RWPE2 (cell line): Measurements from ENCODE around the gene BIK.

ENCODE experiments used
- ATAC-seq: fragments of 200-7000 bp; cut with Tn5 transposase; 3 replicates; pipeline ENCODE4 v1.9.1; 2021; ENCODE audit warnings: low read depth
- DNase-seq: peaks from one replicate; pipeline ENCODE4 v3.0.0-alpha.2; 2020; ENCODE audit warnings: low spot score
- H3K27ac ChIP-seq: fragments of 450-650 bp; 2 replicates; pipeline ENCODE4 v1.5.1; 2017; ENCODE audit warnings: mild to moderate bottlenecking; ENCODE audit not compliant: poor library complexity, severe bottlenecking
- H3K27me3 ChIP-seq: fragments of 250-450 bp; sonication (Bioruptor Pico); 2 replicates; pipeline ENCODE4 v1.5.1; 2021; ENCODE audit warnings: mild to moderate bottlenecking, moderate library complexity; ENCODE audit not compliant: insufficient read depth, poor library complexity, severe bottlenecking
- H3K36me3 ChIP-seq: fragments of 250-450 bp; sonication (Bioruptor Pico); 2 replicates; pipeline ENCODE4 v1.5.1; 2020; ENCODE audit warnings: low read depth, mild to moderate bottlenecking, moderate library complexity
- H3K4me1 ChIP-seq: fragments of 250-450 bp; sonication (Bioruptor Pico); 2 replicates; pipeline ENCODE4 v1.5.1; 2021; ENCODE audit warnings: mild to moderate bottlenecking, moderate library complexity; ENCODE audit not compliant: insufficient read depth, poor library complexity, severe bottlenecking
- H3K4me3 ChIP-seq: fragments of 250-450 bp; sonication (Bioruptor Pico); 2 replicates; pipeline ENCODE4 v1.5.1; 2021; ENCODE audit warnings: mild to moderate bottlenecking, moderate library complexity; ENCODE audit not compliant: severe bottlenecking
- H3K9me3 ChIP-seq: fragments of 250-450 bp; sonication (Bioruptor Pico); 2 replicates; pipeline ENCODE4 v1.5.1; 2021; ENCODE audit warnings: mild to moderate bottlenecking, moderate library complexity; ENCODE audit not compliant: severe bottlenecking
- TF ChIP-seq, protein P1 (sequence below): fragments of 450-650 bp; IDR thresholded peaks from one replicate; pipeline ENCODE4 v1.5.1; 2017; ENCODE audit warnings: mild to moderate bottlenecking, moderate library complexity; ENCODE audit not compliant: poor library complexity, severe bottlenecking

Gene BIK, protein sequence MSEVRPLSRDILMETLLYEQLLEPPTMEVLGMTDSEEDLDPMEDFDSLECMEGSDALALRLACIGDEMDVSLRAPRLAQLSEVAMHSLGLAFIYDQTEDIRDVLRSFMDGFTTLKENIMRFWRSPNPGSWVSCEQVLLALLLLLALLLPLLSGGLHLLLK

DNA sequence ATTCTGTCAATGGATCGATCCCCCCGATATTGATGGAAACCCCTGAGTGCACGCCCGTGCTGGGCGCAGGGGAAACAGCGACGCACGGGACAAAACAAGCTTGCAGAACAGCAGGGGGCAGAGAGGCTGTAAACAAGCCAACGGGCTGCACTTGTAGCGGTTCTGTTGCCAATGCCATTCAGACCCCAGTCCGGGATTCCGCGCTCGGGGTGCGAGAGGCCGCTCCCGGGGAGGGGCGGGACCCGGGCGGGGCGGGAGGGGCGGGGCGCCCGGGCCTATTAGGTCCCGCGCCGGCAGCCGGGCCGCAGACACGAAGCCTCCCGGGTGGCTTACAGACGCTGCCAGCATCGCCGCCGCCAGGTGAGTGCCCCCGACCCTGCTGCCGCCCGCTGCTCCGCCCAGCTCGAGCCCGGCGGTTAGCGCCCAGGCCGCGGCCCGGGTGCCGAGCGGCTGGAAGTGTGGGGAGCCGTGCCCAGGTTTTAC is at the start of gene BIK:
TSS of gene BIK (plus strand) at position 307 of the 483 bp plus-strand sequence. CDS start 13,273 bp downstream, outside the sequence.
- peak within 1 kb of the TSS; percentile 52 for H3K4me3 ChIP-seq
- H3K27me3 ChIP-seq = peaks cover 11% of the 10 kb centered on the region
- peak; percentile 64 for ATAC-seq
- no peaks in the 10 kb centered on the region for H3K36me3 ChIP-seq
- TF ChIP-seq, protein P1, sequence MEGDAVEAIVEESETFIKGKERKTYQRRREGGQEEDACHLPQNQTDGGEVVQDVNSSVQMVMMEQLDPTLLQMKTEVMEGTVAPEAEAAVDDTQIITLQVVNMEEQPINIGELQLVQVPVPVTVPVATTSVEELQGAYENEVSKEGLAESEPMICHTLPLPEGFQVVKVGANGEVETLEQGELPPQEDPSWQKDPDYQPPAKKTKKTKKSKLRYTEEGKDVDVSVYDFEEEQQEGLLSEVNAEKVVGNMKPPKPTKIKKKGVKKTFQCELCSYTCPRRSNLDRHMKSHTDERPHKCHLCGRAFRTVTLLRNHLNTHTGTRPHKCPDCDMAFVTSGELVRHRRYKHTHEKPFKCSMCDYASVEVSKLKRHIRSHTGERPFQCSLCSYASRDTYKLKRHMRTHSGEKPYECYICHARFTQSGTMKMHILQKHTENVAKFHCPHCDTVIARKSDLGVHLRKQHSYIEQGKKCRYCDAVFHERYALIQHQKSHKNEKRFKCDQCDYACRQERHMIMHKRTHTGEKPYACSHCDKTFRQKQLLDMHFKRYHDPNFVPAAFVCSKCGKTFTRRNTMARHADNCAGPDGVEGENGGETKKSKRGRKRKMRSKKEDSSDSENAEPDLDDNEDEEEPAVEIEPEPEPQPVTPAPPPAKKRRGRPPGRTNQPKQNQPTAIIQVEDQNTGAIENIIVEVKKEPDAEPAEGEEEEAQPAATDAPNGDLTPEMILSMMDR = peak; percentile 40
- no peak for DNase-seq
- no peaks in the 10 kb centered on the region for H3K9me3 ChIP-seq
- no peaks in the 10 kb centered on the region for H3K4me1 ChIP-seq
- no peak within 1 kb of the TSS for H3K27ac ChIP-seq

DNA sequence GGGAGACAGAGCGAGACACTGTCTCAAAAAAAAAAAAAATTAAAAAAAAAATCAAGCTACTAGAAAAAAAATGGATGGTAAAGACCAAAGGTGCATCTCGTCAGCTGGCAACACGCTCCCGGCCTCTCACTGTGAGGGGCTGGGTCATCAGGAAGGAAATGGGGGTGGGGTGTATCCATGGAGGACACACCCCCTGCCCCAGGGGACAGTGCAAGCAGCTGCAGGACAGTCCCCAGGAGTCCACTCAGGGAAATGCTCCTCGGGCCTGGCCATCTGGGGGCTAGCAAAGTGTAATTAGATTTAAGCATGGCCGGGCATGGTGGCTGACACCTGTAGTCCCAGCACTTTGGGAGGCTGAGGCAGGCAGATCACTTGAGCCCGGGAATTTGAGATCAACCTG is 44.4 kb upstream of the BIK start:
- H3K4me1 ChIP-seq = peaks cover 6% of the 10 kb centered on the region
- TF ChIP-seq, protein P1 = no peak
- no peak for ATAC-seq
- DNase-seq = no peak
- H3K36me3 ChIP-seq = no peaks in the 10 kb centered on the region
- H3K27ac ChIP-seq = no peak overlapping the region
- H3K27me3 ChIP-seq = no peaks in the 10 kb centered on the region
- H3K4me3 ChIP-seq = no peak overlapping the region
- H3K9me3 ChIP-seq = no peaks in the 10 kb centered on the region

DNA sequence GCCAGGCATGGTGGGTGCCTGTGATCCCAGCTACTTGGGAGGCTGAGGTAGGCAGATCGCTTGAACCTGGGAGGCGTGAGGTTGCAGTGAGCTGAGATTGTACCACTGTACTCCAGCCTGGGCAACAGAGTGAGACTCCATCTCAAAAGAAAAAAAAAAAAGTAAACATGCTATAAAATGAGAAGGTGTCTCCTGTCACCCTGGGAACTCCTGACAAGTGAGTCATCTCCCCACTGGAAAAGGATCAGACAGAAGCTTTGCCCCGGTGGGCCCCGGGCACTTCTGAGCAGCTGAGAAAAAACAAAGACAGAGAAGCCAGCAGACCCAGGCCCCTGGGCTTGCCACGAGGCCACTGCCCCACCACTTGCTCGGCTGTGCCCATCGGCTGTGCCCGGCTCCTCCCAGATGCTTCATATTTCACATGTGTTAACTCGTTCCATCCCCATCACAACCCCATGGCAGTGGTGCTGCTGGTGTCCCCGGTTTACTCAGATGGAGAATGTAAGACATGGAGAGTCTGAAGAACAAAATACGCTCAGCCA is 43.6 kb upstream of the BIK start:
- Histone ChIP-seq H3K27ac (peak overlapping the region; percentile 77), H3K9me3 (no peaks in the 10 kb centered on the region), H3K36me3 (no peaks in the 10 kb centered on the region), H3K4me1 (peaks cover 6% of the 10 kb centered on the region), H3K4me3 (no peak overlapping the region), H3K27me3 (no peaks in the 10 kb centered on the region)
- ATAC-seq = peak; percentile 66
- TF ChIP-seq, protein P1 = no peak
- no peak for DNase-seq

DNA sequence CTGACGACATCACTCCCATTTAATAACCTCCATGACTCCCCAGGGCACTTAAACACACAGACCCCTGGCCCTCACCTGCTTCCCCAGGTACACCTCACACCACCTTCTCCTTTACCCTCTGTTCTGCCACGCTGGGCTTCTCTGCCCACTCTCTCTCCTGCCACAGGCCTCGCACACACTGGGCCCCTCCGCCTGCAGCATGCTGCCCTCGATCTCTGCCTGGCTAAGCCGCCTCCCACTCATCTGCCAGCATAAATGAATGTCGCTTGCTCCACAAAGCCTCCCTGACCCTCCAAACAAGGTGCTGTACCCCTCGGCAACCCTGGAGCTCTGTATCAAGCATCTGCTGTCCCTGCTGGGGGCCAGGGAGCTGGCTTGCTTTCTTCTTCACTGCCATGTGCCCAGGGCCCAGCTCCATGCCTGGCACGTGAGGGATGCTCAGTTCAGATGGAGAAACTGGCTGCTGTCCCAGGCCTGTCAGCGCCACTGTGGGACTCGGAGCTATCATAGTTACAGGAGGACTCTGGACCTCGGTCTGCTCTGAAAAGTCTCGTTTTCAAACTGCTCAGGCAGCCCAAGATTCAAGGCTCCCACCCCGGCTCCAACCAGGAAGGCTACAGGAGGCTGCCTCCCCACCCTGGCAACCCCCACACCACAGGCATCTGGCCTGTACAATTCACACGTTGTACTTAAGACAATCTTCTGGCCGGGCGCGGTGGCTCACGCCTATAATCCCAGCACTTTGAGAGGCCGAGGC is 33.3 kb upstream of the BIK start:
- H3K4me3 ChIP-seq = no peak overlapping the region
- no peaks in the 10 kb centered on the region for H3K27me3 ChIP-seq
- H3K9me3 ChIP-seq = no peaks in the 10 kb centered on the region
- DNase-seq = no peak
- TF ChIP-seq, protein P1 = no peak
- no peak for ATAC-seq
- H3K27ac ChIP-seq = no peak overlapping the region
- H3K36me3 ChIP-seq = no peaks in the 10 kb centered on the region
- peaks cover 9% of the 10 kb centered on the region for H3K4me1 ChIP-seq
